HepG2 (cell line): ENCODE results near the gene MEI1. TPM values are rescaled to one million over a fixed set of nuclear protein-coding genes. Genes with fewer than 3 reads are reported as not detected.

Source experiments
- ATAC-seq: fragments of 200-7000 bp; cut with Tn5 transposase; 3 replicates; pipeline ENCODE4 v1.9.1; 2020; ENCODE audit warnings: mild to moderate bottlenecking, moderate library complexity
- BruUV-seq: library from RNA; stranded (reverse); fragments of 400-500 nt; replicated peaks from 2 replicates; lab custom pipeline; 2021; lab: Mats Ljungman, UMichigan
- CTCF ChIA-PET: fragments of 300-600 bp; formaldehyde crosslinking; extraction: SDS; loops from one replicate; lab custom pipeline; 2021; ENCODE audit warnings: low total read pairs, inconsistent platforms, low intra/inter-chr PET ratio; lab: Yijun Ruan, JAX
- POLR2A ChIA-PET: fragments of 350-600 bp; sonication (Branson Sonifier 250); formaldehyde crosslinking; loops from one replicate; lab custom pipeline; 2020; ENCODE audit warnings: antibody characterized with exemption, inconsistent platforms; lab: Yijun Ruan, JAX
- DNase-seq: peaks from one replicate; pipeline ENCODE4 v3.0.0-alpha.2; 2015; ENCODE audit warnings: low spot score
- FAIRE-seq: peaks from 3 replicates; lab custom pipeline; 2011; peaks lifted over from hg19 to GRCh38; lab: Jason Lieb, UNC
- H2AFZ ChIP-seq: one replicate; pipeline ENCODE4 v1.6.1; 2011; ENCODE audit warnings: low read length, inconsistent platforms
- H3K27ac ChIP-seq: fragments of 300-600 bp; 3 replicates; pipeline ENCODE4 v1.8.0; 2011; ENCODE audit warnings: mixed run types, mild to moderate bottlenecking, mixed read lengths, low read length, inconsistent platforms; ENCODE audit not compliant: insufficient read depth; ENCODE audit errors: extremely low read length
- H3K27me3 ChIP-seq, 2 experiments: fragments of 200-600 bp in 1 of 2; 2 replicates in 1 of 2; 3 replicates in 1 of 2; pipeline versions ENCODE4 v1.6.0 to v1.8.0; 2011; ENCODE audit warnings: low read length in 2 of 2, mild to moderate bottlenecking in 2 of 2, moderate library complexity in 2 of 2, inconsistent platforms in 1 of 2; ENCODE audit not compliant: insufficient read depth in 2 of 2, control insufficient read depth in 1 of 2
- H3K36me3 ChIP-seq, 2 experiments: fragments of 200-600 bp in 1 of 2; replicated peaks in 1 of 2; 2 replicates in 1 of 2; 3 replicates in 1 of 2; pipeline versions ENCODE4 v1.5.1 to v1.8.0; 2011; ENCODE audit warnings: low read length in 2 of 2, inconsistent platforms in 1 of 2; ENCODE audit not compliant: insufficient read depth in 2 of 2, control insufficient read depth in 1 of 2
- H3K4me1 ChIP-seq: 2 replicates; pipeline ENCODE4 v1.5.1; 2012; ENCODE audit warnings: low read length, inconsistent platforms; ENCODE audit not compliant: insufficient read depth
- H3K4me2 ChIP-seq: 2 replicates; pipeline ENCODE4 v1.6.0; 2011; ENCODE audit warnings: low read depth, low read length, inconsistent platforms
- H3K4me3 ChIP-seq, 3 experiments: fragments of 200-600 bp in 1 of 3; sonication (generic), shearing (Covaris generic) in 1 of 3; replicated peaks in 1 of 3; 2 replicates each; pipeline ENCODE4 v1.5.1; 2011 to 2016; ENCODE audit warnings: low read length in 3 of 3, inconsistent platforms in 2 of 3, low read depth in 2 of 3, mild to moderate bottlenecking in 2 of 3, control low read depth in 1 of 3, mixed read lengths in 1 of 3; ENCODE audit not compliant: insufficient read depth in 1 of 3
- H3K79me2 ChIP-seq: one replicate; pipeline ENCODE4 v1.6.1; 2011; ENCODE audit warnings: low read length, inconsistent platforms; ENCODE audit not compliant: insufficient read depth
- H3K9ac ChIP-seq: 2 replicates; pipeline ENCODE4 v1.6.0; 2011; ENCODE audit warnings: mild to moderate bottlenecking, low read depth, low read length, inconsistent platforms; ENCODE audit not compliant: insufficient read depth
- H3K9me3 ChIP-seq: 2 replicates; pipeline ENCODE4 v1.5.1; 2012; ENCODE audit warnings: mild to moderate bottlenecking, low read length
- H4K20me1 ChIP-seq: 2 replicates; pipeline ENCODE4 v1.6.0; 2011; ENCODE audit warnings: inconsistent platforms, mild to moderate bottlenecking, low read length, moderate library complexity; ENCODE audit not compliant: insufficient read depth
- ATM ChIP-seq: fragments of 450-650 bp; IDR thresholded peaks from 2 replicates; pipeline ENCODE4 v1.7.1; 2017; ENCODE audit warnings: mild to moderate bottlenecking, borderline replicate concordance
- BRD4 ChIP-seq: sonication (generic); formaldehyde crosslinking; IDR thresholded peaks from 2 replicates; pipeline ENCODE4 v1.4.0; 2020; ENCODE audit warnings: missing genetic modification reagents
- BRF2 ChIP-seq: sonication (generic); formaldehyde crosslinking; IDR thresholded peaks from 2 replicates; pipeline ENCODE4 v1.8.1; 2022; ENCODE audit warnings: mild to moderate bottlenecking, missing genetic modification reagents
- E2F1 ChIP-seq: sonication (generic); formaldehyde crosslinking; IDR thresholded peaks from 2 replicates; pipeline ENCODE4 v1.5.0; 2020; ENCODE audit warnings: missing genetic modification reagents
- ELF4 ChIP-seq: sonication (generic); formaldehyde crosslinking; IDR thresholded peaks from 2 replicates; pipeline ENCODE4 v1.5.0; 2020; ENCODE audit warnings: missing genetic modification reagents, mild to moderate bottlenecking, moderate library complexity, borderline replicate concordance
- HNRNPL ChIP-seq: fragments of 200-400 bp; formaldehyde crosslinking; IDR thresholded peaks from 2 replicates; pipeline ENCODE4 v1.6.1; 2017; ENCODE audit warnings: mild to moderate bottlenecking, low read depth, low read length
- JUN ChIP-seq: sonication (generic); formaldehyde crosslinking; IDR thresholded peaks from 2 replicates; pipeline ENCODE4 v1.4.0; 2020; ENCODE audit warnings: mild to moderate bottlenecking, missing genetic modification reagents
- POLR2AphosphoS5 ChIP-seq: IDR thresholded peaks from 2 replicates; pipeline ENCODE4 v1.6.1; 2012; ENCODE audit warnings: low read depth, low read length
- RXRA ChIP-seq: sonication (generic); formaldehyde crosslinking; IDR thresholded peaks from 2 replicates; pipeline ENCODE4 v1.5.1; 2020; ENCODE audit warnings: missing genetic modification reagents
- SAP130 ChIP-seq: IDR thresholded peaks from 2 replicates; pipeline ENCODE4 v1.6.1; 2016; ENCODE audit warnings: low read depth
- SMC3 ChIP-seq: IDR thresholded peaks from 2 replicates; pipeline ENCODE4 v1.6.1; 2011; ENCODE audit warnings: low read length, improper control_type of control experiment
- SSRP1 ChIP-seq: IDR thresholded peaks from 2 replicates; pipeline ENCODE4 v1.6.1; 2016; ENCODE audit warnings: control low read depth
- TGIF2 ChIP-seq: IDR thresholded peaks from 2 replicates; pipeline ENCODE4 v1.6.1; 2016; ENCODE audit warnings: control low read depth, missing compliant biosample characterization
- ZFP37 ChIP-seq: sonication (generic); formaldehyde crosslinking; IDR thresholded peaks from 2 replicates; pipeline ENCODE4 v1.4.0; 2020; ENCODE audit warnings: missing genetic modification reagents, borderline replicate concordance
- ZNF124 ChIP-seq: sonication (generic); formaldehyde crosslinking; IDR thresholded peaks from 2 replicates; pipeline ENCODE4 v1.4.0; 2020; ENCODE audit warnings: missing genetic modification reagents
- ZNF225 ChIP-seq: sonication (generic); formaldehyde crosslinking; IDR thresholded peaks from 2 replicates; pipeline ENCODE4 v1.4.0; 2020; ENCODE audit warnings: mild to moderate bottlenecking, missing genetic modification reagents
- ZNF253 ChIP-seq: sonication (generic); formaldehyde crosslinking; IDR thresholded peaks from 2 replicates; pipeline ENCODE4 v1.8.0; 2022; ENCODE audit warnings: mild to moderate bottlenecking, missing genetic modification reagents, borderline replicate concordance
- ZNF451 ChIP-seq: sonication (generic); formaldehyde crosslinking; IDR thresholded peaks from 2 replicates; pipeline ENCODE4 v1.5.0; 2020; ENCODE audit warnings: mild to moderate bottlenecking, missing genetic modification reagents
- ZNF766 ChIP-seq: sonication (generic); formaldehyde crosslinking; IDR thresholded peaks from 2 replicates; pipeline ENCODE4 v1.5.0; 2020; ENCODE audit warnings: missing genetic modification reagents, borderline replicate concordance
- WGBS: methylation state at CpG from one replicate; pipeline ENCODE4 v1.1.6; 2017; ENCODE audit warnings: low lambda C conversion rate; 5-methylcytosine and 5-hydroxymethylcytosine counted together
- in situ Hi-C: cut with HindIII; loops from 2 replicates; pipeline ENCODE4 v1.10.0; 2017; ENCODE audit warnings: low pct_unique_long_range_greater_than_20kb; ENCODE audit not compliant: extremely low pct_ligation_motif_present
- intact Hi-C: fragments of 100-400 bp; cut with micrococcal nuclease; formaldehyde crosslinking; loops from one replicate; pipeline ENCODE4 v1.10.0; 2022; ENCODE audit not compliant: unreplicated experiment
- polyA plus RNA-seq, 8 experiments: library from polyadenylated mRNA; depleted of rRNA in 3 of 8; stranded (reverse) in 7 of 8; unstranded in 1 of 8; fragments of >200 nt; fragmentation: Illumina TruSeq in 4 of 8; extraction: Trizol in 4 of 8; gene quantifications; 2 replicates each; pipeline versions ENCODE4 v1.2.1 to v1.2.3, GENCODE V29; 2011 to 2016; ENCODE audit warnings: low read depth in 4 of 8, missing spikeins in 1 of 8, mixed read lengths in 1 of 8; ENCODE audit not compliant: insufficient read depth in 1 of 8
- total RNA-seq, 5 experiments: library from RNA; depleted of rRNA; stranded (reverse); fragments of >200 nt; fragmentation: Illumina TruSeq; extraction: Trizol; gene quantifications; 2 replicates each; pipeline ENCODE4 v1.2.3, GENCODE V29; 2016; ENCODE audit warnings: low read depth in 1 of 5
- TF ChIP-seq, protein P1 (sequence below), 2 experiments: sonication (generic) in 1 of 2; formaldehyde crosslinking in 1 of 2; IDR thresholded peaks; 2 replicates each; pipeline versions ENCODE4 v1.4.0 to v1.6.1; 2016 to 2020; ENCODE audit warnings: borderline replicate concordance in 1 of 2, low read depth in 1 of 2, mild to moderate bottlenecking in 1 of 2, missing genetic modification reagents in 1 of 2

The MEI1 gene
- total and polyA plus RNA-seq, 2 of the 13 experiments (the other 11 are each of a cell fraction or from before 2014, with no cell fraction given), result 0.75 to 1.9 TPM

DNA sequence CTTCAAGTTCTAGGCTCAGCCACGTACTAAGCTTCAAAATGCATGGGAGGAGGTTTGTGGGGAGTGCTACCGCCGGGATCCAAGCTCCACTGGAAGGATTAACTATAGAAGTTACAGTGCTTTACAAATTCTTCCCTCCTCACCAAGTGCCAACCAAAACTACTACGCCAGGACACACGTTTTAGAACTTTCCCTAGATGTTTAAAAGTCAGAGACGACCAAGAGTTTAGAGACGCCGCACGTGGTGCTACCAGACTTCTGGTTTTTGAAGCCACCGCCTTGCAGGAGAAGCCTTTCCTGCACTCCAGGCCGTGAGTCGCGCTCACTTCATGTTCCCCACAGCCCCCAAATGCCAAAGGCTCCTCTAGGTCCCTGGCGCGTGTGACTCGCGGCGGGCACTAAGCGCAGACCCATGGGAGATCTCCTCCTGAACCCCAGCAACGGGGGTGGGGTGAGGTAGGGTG lies 11.4 kb upstream of the MEI1 start:
- intact Hi-C loops, result loop anchor here (2.0 kb wide), 1 partner anchor 21 kb away; no protein-coding TSS in a partner anchor
- BruUV-seq, result TSS peak; percentile 72
- ChIA-PET CTCF (no interaction called here), POLR2A (interaction anchor here (0.6 to 2.8 kb wide), 5 partner anchors 9 to 259 kb away, joined by 3 to 29 read pairs (median 8); partner anchors contain the start of genes CCDC134 and CENPM)
- peak overlapping the region; percentile 85 to 95 (median 94) for H3K4me3 ChIP-seq
- no peaks in the 10 kb centered on the region; the same call in 1 of the 2 replicates for H4K20me1 ChIP-seq
- DNase-seq, result no peak
- H2AFZ ChIP-seq, result no peak overlapping the region
- in situ Hi-C loops, result no loop called here
- H3K4me1 ChIP-seq, result peaks cover 34% of the 10 kb centered on the region
- H3K27ac ChIP-seq, result peak overlapping the region; percentile 93
- ATAC-seq, result peak; percentile 57
- no peaks in the 10 kb centered on the region for H3K9me3 ChIP-seq
- FAIRE-seq, result no peak
- peak overlapping the region; percentile 90 for H3K9ac ChIP-seq
- H3K79me2 ChIP-seq, result peaks cover 53% of the 10 kb centered on the region
- WGBS, result 2% methylated on average over 8 of the region's 20 CpGs
- H3K27me3 ChIP-seq, result no peaks in the 10 kb centered on the region
- peak overlapping the region; percentile 86 for H3K4me2 ChIP-seq
- H3K36me3 ChIP-seq, result no peaks in the 10 kb centered on the region
- TF ChIP-seq SSRP1 (CRISPR knock-in tag) (no peak), ZNF253 (no peak), HNRNPL (no peak), RXRA (CRISPR knock-in tag) (no peak), POLR2AphosphoS5 (no peak), ATM (no peak), BRD4 (CRISPR knock-in tag) (no peak), ZNF766 (CRISPR knock-in tag) (0 out of 2 replicates have a peak, but pooled peaks have one; percentile 29), TGIF2 (CRISPR knock-in tag) (peak; percentile 63; the same call in 1 of the 2 replicates), E2F1 (CRISPR knock-in tag) (no peak), ELF4 (CRISPR knock-in tag) (0 out of 2 replicates have a peak, but pooled peaks have one; percentile 19), ZNF124 (no peak), ZNF451 (CRISPR knock-in tag) (no peak), ZNF225 (CRISPR knock-in tag) (0 out of 2 replicates have a peak, but pooled peaks have one; percentile 7), ZFP37 (0 out of 2 replicates have a peak, but pooled peaks have one; percentile 24), SAP130 (CRISPR knock-in tag) (no peak), JUN (CRISPR knock-in tag) (no peak), BRF2 (CRISPR knock-in tag) (no peak), SMC3 (no peak)
- TF ChIP-seq, protein P1, sequence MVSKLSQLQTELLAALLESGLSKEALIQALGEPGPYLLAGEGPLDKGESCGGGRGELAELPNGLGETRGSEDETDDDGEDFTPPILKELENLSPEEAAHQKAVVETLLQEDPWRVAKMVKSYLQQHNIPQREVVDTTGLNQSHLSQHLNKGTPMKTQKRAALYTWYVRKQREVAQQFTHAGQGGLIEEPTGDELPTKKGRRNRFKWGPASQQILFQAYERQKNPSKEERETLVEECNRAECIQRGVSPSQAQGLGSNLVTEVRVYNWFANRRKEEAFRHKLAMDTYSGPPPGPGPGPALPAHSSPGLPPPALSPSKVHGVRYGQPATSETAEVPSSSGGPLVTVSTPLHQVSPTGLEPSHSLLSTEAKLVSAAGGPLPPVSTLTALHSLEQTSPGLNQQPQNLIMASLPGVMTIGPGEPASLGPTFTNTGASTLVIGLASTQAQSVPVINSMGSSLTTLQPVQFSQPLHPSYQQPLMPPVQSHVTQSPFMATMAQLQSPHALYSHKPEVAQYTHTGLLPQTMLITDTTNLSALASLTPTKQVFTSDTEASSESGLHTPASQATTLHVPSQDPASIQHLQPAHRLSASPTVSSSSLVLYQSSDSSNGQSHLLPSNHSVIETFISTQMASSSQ (IDR thresholded peaks at IDR 0.05; ENCODE audit: low read depth), result no peak
- TF ChIP-seq, protein P1 (CRISPR knock-in tag; IDR thresholded peaks at IDR 0.05; ENCODE audit: borderline replicate concordance), result no peak
